K562 (cell line): ENCODE data around the gene C1QTNF6. TPM values are rescaled to one million over a fixed set of nuclear protein-coding genes. Genes with fewer than 3 reads are reported as not detected.

Experiments
- ATAC-seq: fragments of 200-7000 bp; cut with Tn5 transposase; 3 replicates; pipeline ENCODE4 v1.9.1; 2020; ENCODE audit warnings: moderate library complexity
- BruUV-seq: library from RNA; stranded (reverse); fragments of 400-500 nt; replicated peaks from 2 replicates; lab custom pipeline; 2021; lab: Mats Ljungman, UMichigan
- CTCF ChIA-PET: fragments of 300-600 bp; formaldehyde crosslinking; extraction: SDS; loops from one replicate; lab custom pipeline; 2021; ENCODE audit warnings: low intra/inter-chr PET ratio; lab: Yijun Ruan, JAX
- POLR2A ChIA-PET: fragments of 300-600, 350-650 bp; sonication (Branson Sonifier 250); formaldehyde crosslinking; extraction: SDS; loops from one replicate; lab custom pipeline; 2021; ENCODE audit warnings: antibody characterized with exemption, inconsistent platforms; lab: Yijun Ruan, JAX
- DNase-seq, 4 experiments: peaks; one replicate each; pipeline versions ENCODE4 v3.0.0 to v3.0.0-alpha.2; 2011 to 2018; ENCODE audit warnings: low spot score in 3 of 4, mixed read lengths in 3 of 4; ENCODE audit errors: extremely low read depth in 1 of 4
- FAIRE-seq: peaks from 2 replicates; lab custom pipeline; 2011; peaks lifted over from hg19 to GRCh38; lab: Jason Lieb, UNC
- H2AFZ ChIP-seq: 2 replicates; pipeline ENCODE4 v1.6.0; 2011; ENCODE audit warnings: low read depth, low read length, control low read depth, inconsistent platforms
- H3K27ac ChIP-seq: fragments of 200-600 bp; 3 replicates; pipeline ENCODE4 v1.8.0; 2011; ENCODE audit warnings: low read depth, mild to moderate bottlenecking, control low read depth, inconsistent platforms, low read length, moderate library complexity, mixed read lengths; ENCODE audit errors: extremely low read depth
- H3K27me3 ChIP-seq, 2 experiments: fragments of 300-600 bp in 1 of 2; 2 replicates in 1 of 2; 3 replicates in 1 of 2; pipeline versions ENCODE4 v1.6.0 to v1.8.0; 2011; ENCODE audit warnings: inconsistent platforms in 2 of 2, low read length in 2 of 2, mild to moderate bottlenecking in 1 of 2, mixed read lengths in 1 of 2, moderate library complexity in 1 of 2; ENCODE audit not compliant: control insufficient read depth in 2 of 2, insufficient read depth in 2 of 2
- H3K36me3 ChIP-seq: fragments of 300-600 bp; 3 replicates; pipeline ENCODE4 v1.8.0; 2011; ENCODE audit warnings: mild to moderate bottlenecking, low read length, inconsistent platforms; ENCODE audit not compliant: control insufficient read depth, insufficient read depth
- H3K4me1 ChIP-seq, 2 experiments: fragments of 200-600 bp in 1 of 2; replicated peaks in 1 of 2; 2 replicates in 1 of 2; 3 replicates in 1 of 2; pipeline versions ENCODE4 v1.5.1 to v1.8.0; 2011; ENCODE audit warnings: inconsistent platforms in 2 of 2, low read length in 2 of 2, mild to moderate bottlenecking in 1 of 2, mixed read lengths in 1 of 2, moderate library complexity in 1 of 2; ENCODE audit not compliant: control insufficient read depth in 2 of 2, insufficient read depth in 2 of 2
- H3K4me2 ChIP-seq: 2 replicates; pipeline ENCODE4 v1.6.1; 2011; ENCODE audit warnings: low read length, control low read depth, inconsistent platforms, mixed read lengths; ENCODE audit not compliant: insufficient read depth
- H3K4me3 ChIP-seq: fragments of 200-600 bp; sonication (generic), shearing (Covaris generic); 2 replicates; pipeline ENCODE4 v1.5.1; 2016; ENCODE audit warnings: control low read depth, inconsistent platforms
- H3K79me2 ChIP-seq: fragments of 200-600 bp; 3 replicates; pipeline ENCODE4 v1.8.0; 2011; ENCODE audit warnings: low read length, inconsistent platforms; ENCODE audit not compliant: control insufficient read depth, insufficient read depth
- H3K9ac ChIP-seq, 2 experiments: 2 replicates each; pipeline versions ENCODE4 v1.6.0 to v1.6.1; 2011; ENCODE audit warnings: low read depth in 2 of 2, low read length in 2 of 2, control low read depth in 1 of 2, inconsistent platforms in 1 of 2, mild to moderate bottlenecking in 1 of 2, mixed read lengths in 1 of 2; ENCODE audit not compliant: insufficient read depth in 1 of 2
- H3K9me1 ChIP-seq: one replicate; pipeline ENCODE4 v1.6.0; 2011; ENCODE audit warnings: inconsistent platforms, mild to moderate bottlenecking, low read length, moderate library complexity; ENCODE audit not compliant: control insufficient read depth, insufficient read depth
- H3K9me3 ChIP-seq: replicated peaks from 2 replicates; pipeline ENCODE4 v1.5.1; 2011; ENCODE audit warnings: low read depth, low read length, inconsistent platforms; ENCODE audit not compliant: control insufficient read depth, insufficient read depth
- H4K20me1 ChIP-seq: replicated peaks from 2 replicates; pipeline ENCODE4 v1.6.1; 2011; ENCODE audit warnings: low read length, inconsistent platforms, mixed read lengths; ENCODE audit not compliant: control insufficient read depth, insufficient read depth
- ELK3 ChIP-seq: fragments of 450-650 bp; formaldehyde crosslinking; IDR thresholded peaks from 2 replicates; pipeline ENCODE4 v1.4.0; 2020; ENCODE audit warnings: mild to moderate bottlenecking
- HDAC3 ChIP-seq: fragments of 450-650 bp; IDR thresholded peaks from 2 replicates; pipeline ENCODE4 v1.6.1; 2018; ENCODE audit warnings: borderline replicate concordance, mild to moderate bottlenecking, moderate library complexity; ENCODE audit not compliant: partially characterized antibody
- HINFP ChIP-seq: fragments of 450-650 bp; conservative IDR thresholded peaks from 2 replicates; pipeline ENCODE4 v1.6.1; 2016; ENCODE audit warnings: missing genetic modification characterization, low read depth, mild to moderate bottlenecking, control low read depth, missing compliant biosample characterization
- IFI16 ChIP-seq: fragments of 250-450 bp; sonication (Bioruptor Pico); IDR thresholded peaks from 2 replicates; pipeline ENCODE4 v2.1.2; 2022; ENCODE audit warnings: mild to moderate bottlenecking, inconsistent platforms
- MCM3 ChIP-seq: fragments of 450-650 bp; IDR thresholded peaks from 2 replicates; pipeline ENCODE4 v1.6.1; 2016
- MITF ChIP-seq: IDR thresholded peaks from 2 replicates; pipeline ENCODE4 v1.6.1; 2014; ENCODE audit warnings: antibody characterized with exemption
- NCOA4 ChIP-seq: fragments of 450-650 bp; IDR thresholded peaks from 2 replicates; pipeline ENCODE4 v1.6.1; 2018; ENCODE audit warnings: mild to moderate bottlenecking; ENCODE audit not compliant: partially characterized antibody
- NFXL1 ChIP-seq: fragments of 450-650 bp; formaldehyde crosslinking; IDR thresholded peaks from 2 replicates; pipeline ENCODE4 v1.4.0; 2021; ENCODE audit warnings: mild to moderate bottlenecking
- SAFB2 ChIP-seq: fragments of 200-400 bp; formaldehyde crosslinking; IDR thresholded peaks from 2 replicates; pipeline ENCODE4 v1.6.1; 2018; ENCODE audit warnings: borderline replicate concordance, low read length, low read depth, moderate library complexity; ENCODE audit not compliant: severe bottlenecking
- XRCC4 ChIP-seq: IDR thresholded peaks from one replicate; pipeline ENCODE4 v1.6.1; 2011; ENCODE audit not compliant: insufficient read depth, insufficient read length; ENCODE audit errors: extremely low read depth
- YY1 ChIP-seq, 3 experiments: IDR thresholded peaks; 2 replicates each; pipeline ENCODE4 v1.6.1; 2011; ENCODE audit warnings: low read length in 2 of 3, mild to moderate bottlenecking in 2 of 3, moderate library complexity in 2 of 3, borderline replicate concordance in 1 of 3, control low read depth in 1 of 3, low read depth in 1 of 3; ENCODE audit not compliant: insufficient read depth in 3 of 3, insufficient replicate concordance in 2 of 3, control insufficient read depth in 1 of 3, insufficient read length in 1 of 3; ENCODE audit errors: extremely low read depth in 1 of 3
- ZBTB26 ChIP-seq: fragments of 450-650 bp; formaldehyde crosslinking; IDR thresholded peaks from 2 replicates; pipeline ENCODE4 v1.4.0; 2022; ENCODE audit warnings: missing genetic modification characterization
- ZC3H11A ChIP-seq: IDR thresholded peaks from 2 replicates; pipeline ENCODE4 v1.6.1; 2012; ENCODE audit warnings: low read depth, low read length, improper control_type of control experiment
- ZKSCAN8 ChIP-seq: fragments of 200-800 bp; sonication (Bioruptor generic); IDR thresholded peaks from 2 replicates; pipeline ENCODE4 v1.6.1; 2016; ENCODE audit warnings: missing genetic modification characterization, missing compliant biosample characterization
- ZNF217 ChIP-seq: sonication (generic); formaldehyde crosslinking; IDR thresholded peaks from 2 replicates; pipeline ENCODE4 v1.8.0; 2022; ENCODE audit warnings: mild to moderate bottlenecking, missing genetic modification reagents
- ZNF3 ChIP-seq: fragments of 250-450 bp; sonication (Bioruptor Pico); IDR thresholded peaks from 2 replicates; pipeline ENCODE4 v1.5.0; 2021; ENCODE audit warnings: mild to moderate bottlenecking, moderate library complexity
- ZNF586 ChIP-seq: fragments of 450-650 bp; formaldehyde crosslinking; conservative IDR thresholded peaks from 2 replicates; pipeline ENCODE4 v1.4.0; 2020; ENCODE audit warnings: mild to moderate bottlenecking, moderate library complexity
- WGBS: fragments of 100-300 bp; shearing (Covaris generic); methylation state at CpG from one replicate; pipeline ENCODE4 v1.1.6; 2016; ENCODE audit warnings: low coverage, mixed read lengths; ENCODE audit not compliant: insufficient coverage; ENCODE audit errors: missing lambda C conversion rate; 5-methylcytosine and 5-hydroxymethylcytosine counted together
- in situ Hi-C: fragments of 300-500 bp; cut with MboI; formaldehyde crosslinking; loops from 4 replicates; pipeline ENCODE4 v1.15.0; 2018; ENCODE audit warnings: inconsistent platforms, mixed read lengths
- intact Hi-C: fragments of 100-400 bp; cut with micrococcal nuclease; formaldehyde crosslinking; loops from 2 replicates; pipeline ENCODE4 v1.14.2; 2022
- polyA plus RNA-seq, 8 experiments: library from polyadenylated mRNA; depleted of rRNA in 4 of 8; stranded (reverse) in 5 of 8; unstranded in 3 of 8; fragments of >200 nt; fragmentation: Nextera tagmentation in 2 of 8; fragmentation: Illumina TruSeq in 1 of 8; extraction: Ambion mirVana in 2 of 8; extraction: Trizol in 1 of 8; gene quantifications; 2 replicates each; pipeline versions ENCODE4 v1.2.1 to v1.2.3, GENCODE V29; 2011 to 2014; ENCODE audit warnings: inconsistent platforms in 1 of 8, missing spikeins in 1 of 8
- total RNA-seq, 7 experiments: library from RNA; depleted of rRNA in 6 of 7; stranded (reverse); fragments of >200 nt in 6 of 7; fragmentation: Illumina TruSeq in 2 of 7; extraction: Trizol in 2 of 7; gene quantifications; 2 replicates each; pipeline versions ENCODE4 v1.2.1 to v1.2.3, GENCODE V29; 2011 to 2021; ENCODE audit warnings: low replicate concordance in 1 of 7

C1QTNF6 gene
- total and polyA plus RNA-seq, 9 of the 15 experiments (the other 6 are each of a cell fraction or from before 2014, with no cell fraction given) = 0.18 to 0.92 (median 0.55) TPM

- no peak for DNase-seq
- in situ Hi-C loops = no loop called here
- H3K4me2 ChIP-seq = no peak overlapping the region
- no peaks in the 10 kb centered on the region for H4K20me1 ChIP-seq
- intact Hi-C loops = no loop called here
- no peak overlapping the region for H3K27ac ChIP-seq
- 17% methylated on average over 5 of the region's 6 CpGs for whole genome bisulfite sequencing
- ChIA-PET POLR2A (no interaction called here), CTCF (no interaction called here)
- BruUV-seq = no TSS peak
- H3K27me3 ChIP-seq = peaks cover 0 to 17% of the 10 kb centered on the region in 2 experiments; a peak in 2 of 5 replicates
- H3K4me3 ChIP-seq = no peak overlapping the region
- H3K9ac ChIP-seq = no peak overlapping the region
- peaks cover 5 to 24% of the 10 kb centered on the region in 2 experiments; a peak in 3 of 5 replicates for H3K4me1 ChIP-seq
- H3K9me1 ChIP-seq = no peaks in the 10 kb centered on the region
- no peaks in the 10 kb centered on the region for H3K9me3 ChIP-seq
- no peak for FAIRE-seq
- H3K79me2 ChIP-seq = no peaks in the 10 kb centered on the region
- no peak overlapping the region for H2AFZ ChIP-seq
- H3K36me3 ChIP-seq = no peaks in the 10 kb centered on the region
- no peak for ATAC-seq
- TF ChIP-seq ZNF3 (CRISPR knock-in tag) (no peak), MCM3 (no peak), XRCC4 (no peak), IFI16 (CRISPR knock-in tag) (no peak), NFXL1 (CRISPR knock-in tag) (no peak), ZKSCAN8 (CRISPR knock-in tag) (no peak), HINFP (no peak), NCOA4 (no peak), ZBTB26 (CRISPR knock-in tag) (no peak), ZNF586 (no peak), HDAC3 (no peak), ELK3 (CRISPR knock-in tag) (no peak), ZNF217 (CRISPR knock-in tag) (no peak), ZC3H11A (no peak), SAFB2 (no peak), MITF (no peak), YY1 (IDR thresholded peaks at IDR 0.05; ENCODE audit: borderline replicate concordance in 1 of 3, control insufficient read depth in 1 of 3, extremely low read depth in 1 of 3, insufficient read depth in 3 of 3, insufficient read length in 1 of 3, insufficient replicate concordance in 2 of 3, low read depth in 1 of 3, low read length in 2 of 3) (no peak)
These were observed 50.0 kb downstream of the C1QTNF6 start for GRCh38 chr22:37137903-37138665.
